Gastroesophageal sphincter (tissue), 4 donors: ENCODE measurements around the gene CNTN5. TPM values are rescaled to one million over a fixed set of nuclear protein-coding genes. Genes with fewer than 3 reads are reported as not detected.

Source experiments
- ATAC-seq: fragments of 150-250 bp; one replicate; pipeline ENCODE4 v1.9.1; 2016; ENCODE audit warnings: mild to moderate bottlenecking, moderate library complexity
- H3K27ac ChIP-seq, 4 donors: fragments of 200-600 bp; sonication (generic) in 3 of 4; 1 replicate in 3 of 4; 2 replicates in 1 of 4; pipeline ENCODE4 v1.5.1; 2016 to 2019
- H3K27me3 ChIP-seq: fragments of 200-600 bp; sonication (generic); one replicate; pipeline ENCODE4 v1.5.1; 2019
- H3K36me3 ChIP-seq, 2 donors: fragments of 200-600 bp; sonication (generic); one replicate each; pipeline ENCODE4 v1.5.1; 2019; ENCODE audit warnings: control low read depth in 1 of 2
- H3K4me1 ChIP-seq, 3 donors: fragments of 200-600 bp; sonication (generic); 1 replicate in 2 of 3; 2 replicates in 1 of 3; pipeline ENCODE4 v1.5.1; 2016 to 2019; ENCODE audit warnings: control low read depth in 2 of 3
- H3K4me3 ChIP-seq, 2 donors: fragments of 200-600 bp; sonication (generic); one replicate each; pipeline ENCODE4 v1.5.1; 2019; ENCODE audit warnings: mild to moderate bottlenecking in 1 of 2, moderate library complexity in 1 of 2
- H3K9me3 ChIP-seq, 3 donors: fragments of 200-600 bp; sonication (generic); one replicate each; pipeline ENCODE4 v1.5.1; 2017 to 2019; ENCODE audit warnings: control low read depth in 2 of 3
- CTCF ChIP-seq, 4 experiments: fragments of 200-600 bp in 2 of 4; fragments of 450-650 bp in 2 of 4; sonication (generic) in 1 of 4; IDR thresholded peaks; one replicate each; pipeline ENCODE4 v1.5.1; 2017 to 2019; ENCODE audit warnings: antibody characterized with exemption in 4 of 4, mild to moderate bottlenecking in 2 of 4, moderate library complexity in 2 of 4
- EP300 ChIP-seq: sonication (generic); formaldehyde crosslinking; IDR thresholded peaks from one replicate; pipeline ENCODE4 v1.6.1; 2017; ENCODE audit warnings: antibody characterized with exemption, mild to moderate bottlenecking
- POLR2A ChIP-seq, 2 donors: fragments of 450-650 bp; IDR thresholded peaks; one replicate each; pipeline ENCODE4 v1.6.1; 2017; ENCODE audit warnings: antibody characterized with exemption in 2 of 2, mild to moderate bottlenecking in 2 of 2, moderate library complexity in 1 of 2
- POLR2AphosphoS5 ChIP-seq: sonication (generic); formaldehyde crosslinking; IDR thresholded peaks from one replicate; pipeline ENCODE4 v1.6.1; 2017; ENCODE audit warnings: antibody characterized with exemption
- WGBS, 2 donors: methylation state at CpG; one replicate each; pipeline ENCODE4 v1.1.5; 2018; ENCODE audit warnings: low coverage in 1 of 2; 5-methylcytosine and 5-hydroxymethylcytosine counted together
- total RNA-seq, 4 donors: library from RNA; depleted of rRNA; stranded (reverse); fragments of >200 nt; gene quantifications; one replicate each; pipeline ENCODE4 v1.1.0, GENCODE V29; 2016

CNTN5 gene
- total RNA-seq, 4 donors from 2014 or later = 0.16 TPM; not detected in 3

GRCh38 chr11:100404907-100405306, 1384.2 kb downstream of the CNTN5 start:
- H3K27me3 ChIP-seq = no peaks in the 10 kb centered on the region
- peaks cover 0 to 17% (median 0%) of the 10 kb centered on the region in 3 donors for H3K9me3 ChIP-seq
- ATAC-seq = no peak
- no peak overlapping the region for H3K27ac ChIP-seq
- WGBS, 2 donors = 76 to 86% methylated on average over 6 of the region's 10 CpGs
- no peaks in the 10 kb centered on the region for H3K4me1 ChIP-seq
- H3K36me3 ChIP-seq = no peaks in the 10 kb centered on the region
- TF ChIP-seq EP300 (no peak), CTCF (IDR thresholded peaks at IDR 0.05) (no peak), POLR2AphosphoS5 (no peak), POLR2A (IDR thresholded peaks at IDR 0.05) (no peak)
- H3K4me3 ChIP-seq = no peak overlapping the region
